CD4-positive, alpha-beta T cell treated with Interleukin-2 at 100 ng/mL for 4 hours (primary cell): ENCODE data around the gene CASS4.

Source experiments
- DNase-seq: peaks from one replicate; pipeline ENCODE4 v3.0.0-alpha.2; 2020; ENCODE audit warnings: low spot score

The CASS4 gene

DNA sequence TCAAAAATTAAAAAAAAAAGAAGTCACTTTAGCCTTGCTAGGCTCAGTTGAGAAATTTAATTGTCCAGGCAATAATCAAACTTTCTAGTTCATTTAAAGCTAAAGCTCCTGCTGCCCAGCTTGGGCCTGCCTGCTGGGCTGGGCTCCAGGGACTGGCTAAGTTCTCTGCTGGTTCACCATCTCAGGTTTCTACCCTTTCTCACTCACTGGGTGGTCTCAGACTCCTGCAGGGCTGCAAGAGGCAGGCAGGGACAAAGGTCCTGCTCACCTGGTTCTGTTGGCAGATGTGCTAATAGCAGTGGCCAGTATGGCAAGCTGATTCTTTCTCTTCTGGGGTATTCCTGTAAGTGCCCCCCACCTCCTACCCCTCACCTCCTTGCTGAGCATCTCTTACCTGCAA, 35.2 kb downstream of the CASS4 start:
- DNase-seq: no peak

DNA sequence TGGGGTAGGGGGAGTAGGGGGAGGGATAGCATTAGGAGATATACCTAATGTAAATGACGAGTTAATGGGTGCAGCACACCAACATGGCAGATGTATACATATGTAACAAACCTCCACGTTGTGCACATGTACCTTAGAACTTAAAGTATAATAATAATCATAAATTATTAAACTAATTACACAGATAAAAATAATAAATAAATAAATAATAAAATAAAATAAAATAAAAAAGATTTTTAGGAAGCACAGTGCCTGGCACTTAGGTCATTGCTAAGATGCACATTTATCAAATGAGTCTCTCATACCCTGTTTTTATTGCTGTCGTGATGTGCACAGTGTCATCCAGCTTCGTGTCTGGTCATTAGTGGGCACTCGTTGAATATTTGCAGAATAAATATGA, 37.4 kb downstream of the CASS4 start:
- DNase-seq: no peak

DNA sequence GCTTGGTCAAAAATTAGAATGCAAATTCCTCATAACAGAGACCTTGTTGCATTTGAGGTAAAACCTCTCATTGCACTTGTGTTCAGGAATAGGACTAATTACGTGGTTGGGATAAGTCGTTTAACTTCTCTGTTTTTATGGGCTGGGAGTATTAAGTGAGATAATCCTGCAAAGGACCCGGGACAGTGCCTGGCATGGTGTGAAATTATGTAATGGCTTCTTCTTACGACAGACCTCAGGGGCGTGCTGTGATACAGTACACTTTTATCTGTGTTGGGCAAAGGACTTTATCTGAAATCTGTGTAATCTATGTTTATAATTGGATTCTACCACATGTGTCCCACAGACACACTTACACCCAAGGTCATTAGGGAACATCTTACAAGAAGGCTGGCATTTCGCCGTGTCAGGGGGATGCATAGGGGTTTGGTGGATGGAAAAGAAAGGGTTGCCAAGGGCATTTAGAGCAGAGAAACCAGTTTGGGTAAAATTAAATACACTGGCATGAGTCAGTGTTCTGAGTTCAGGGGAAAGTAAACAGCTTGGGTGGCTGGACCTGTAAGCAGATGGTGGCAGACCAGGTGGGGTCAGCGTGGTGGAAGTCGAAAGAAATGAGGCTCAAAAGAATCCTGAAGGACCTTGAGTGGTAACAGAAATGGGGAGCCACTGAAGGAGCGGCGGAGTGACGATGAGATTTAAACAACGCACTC, 39.2 kb downstream of the CASS4 start:
- no peak for DNase-seq

DNA sequence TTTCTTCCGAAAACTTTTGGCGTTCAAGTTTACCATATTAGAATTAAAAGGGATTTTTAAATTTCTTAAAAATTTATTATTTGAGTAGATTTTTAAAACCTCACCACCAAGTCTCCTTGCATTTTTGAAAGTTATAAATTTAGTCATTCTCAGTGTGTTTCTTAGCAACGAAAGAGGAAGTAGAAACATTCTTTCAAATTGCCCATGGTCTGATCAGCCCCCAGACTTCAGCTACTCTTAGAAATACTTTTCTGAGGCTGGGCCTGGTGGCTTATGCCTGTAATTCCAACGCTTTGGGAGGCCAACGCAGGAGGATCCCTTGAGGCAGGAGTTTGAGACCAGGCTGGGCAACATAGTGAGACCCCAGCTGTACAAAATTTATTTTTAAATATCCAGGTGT, 41.3 kb downstream of the CASS4 start:
- DNase-seq: no peak

DNA sequence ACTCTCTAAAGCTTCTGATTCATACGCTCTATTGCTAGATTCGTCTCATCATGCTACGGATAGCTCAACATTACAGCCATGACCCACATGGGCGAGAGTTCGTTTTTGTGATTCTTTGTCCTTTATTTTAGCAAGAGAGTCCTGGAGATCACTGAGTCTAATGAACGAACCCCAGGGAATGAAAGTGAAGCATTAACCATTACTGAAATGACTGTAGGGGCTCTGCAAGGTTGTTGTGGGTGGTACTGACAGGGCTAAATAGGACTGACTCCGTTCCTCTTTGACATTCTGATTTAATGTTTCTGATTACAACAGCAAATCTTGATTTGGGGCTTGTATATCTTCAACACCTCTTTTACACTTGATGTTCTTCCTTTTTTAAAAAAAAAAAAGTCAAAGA, 42.7 kb downstream of the CASS4 start:
- no peak for DNase-seq

DNA sequence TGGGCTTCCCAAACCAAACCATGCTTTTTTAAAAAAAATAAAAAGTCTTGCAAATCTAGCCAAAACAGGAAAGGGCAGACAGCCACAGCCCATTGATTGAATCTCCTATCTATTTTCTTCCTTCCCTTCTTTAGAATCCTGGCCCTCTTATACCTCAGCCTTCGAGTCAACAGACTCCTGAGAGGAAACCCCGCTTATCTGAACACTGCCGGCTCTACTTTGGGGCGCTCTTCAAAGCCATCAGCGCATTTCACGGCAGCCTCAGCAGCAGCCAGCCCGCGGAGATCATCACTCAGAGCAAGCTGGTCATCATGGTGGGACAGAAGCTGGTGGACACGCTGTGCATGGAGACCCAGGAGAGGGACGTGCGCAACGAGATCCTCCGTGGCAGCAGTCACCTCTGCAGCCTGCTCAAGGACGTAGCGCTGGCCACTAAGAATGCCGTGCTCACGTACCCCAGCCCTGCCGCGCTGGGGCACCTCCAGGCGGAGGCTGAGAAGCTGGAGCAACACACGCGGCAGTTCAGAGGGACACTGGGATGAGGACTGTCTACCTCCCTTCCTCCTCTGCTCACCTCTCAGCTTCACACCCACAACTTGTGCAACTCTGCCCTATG, 46.3 kb downstream of the CASS4 start:
- no peak for DNase-seq

DNA sequence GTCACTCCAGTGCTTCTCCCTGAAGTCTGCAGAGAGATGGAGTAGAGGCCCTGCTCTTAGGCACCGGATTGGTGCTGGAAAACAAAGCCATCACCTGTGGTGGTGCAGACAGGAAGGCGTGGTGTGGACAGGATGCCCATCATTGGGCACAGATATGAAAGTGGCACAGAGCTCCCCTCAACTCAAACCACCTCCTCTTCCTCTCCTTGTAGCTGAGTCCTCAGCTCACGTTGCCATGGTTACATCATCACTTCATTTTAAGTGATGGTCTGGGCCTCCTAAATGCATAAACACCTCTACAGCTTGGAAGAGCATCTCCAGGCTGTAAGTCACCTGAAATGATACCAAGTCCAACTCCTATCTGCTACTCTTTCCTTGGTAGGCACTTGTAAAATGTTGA, 48.4 kb downstream of the CASS4 start:
- DNase-seq: peak; percentile 81

DNA sequence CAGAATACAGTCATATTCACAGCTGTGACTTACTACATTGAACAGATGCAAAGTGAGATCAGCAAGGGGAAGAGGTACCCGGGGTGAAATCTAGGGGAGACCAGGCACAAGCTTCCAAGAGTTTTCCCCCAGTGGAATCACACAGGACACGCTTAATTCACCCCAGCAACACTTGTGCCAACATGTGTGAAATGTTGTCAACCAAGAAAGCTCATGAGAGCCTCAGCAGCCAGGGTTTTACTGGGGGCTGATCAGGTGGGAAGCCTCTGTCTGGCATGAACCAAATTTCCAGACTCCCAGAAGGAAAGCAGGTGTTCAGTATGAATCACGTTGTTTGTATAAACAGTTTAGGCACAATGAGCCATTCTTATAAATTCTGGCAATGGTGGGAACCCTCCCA, 49.5 kb downstream of the CASS4 start:
- DNase-seq: no peak

DNA sequence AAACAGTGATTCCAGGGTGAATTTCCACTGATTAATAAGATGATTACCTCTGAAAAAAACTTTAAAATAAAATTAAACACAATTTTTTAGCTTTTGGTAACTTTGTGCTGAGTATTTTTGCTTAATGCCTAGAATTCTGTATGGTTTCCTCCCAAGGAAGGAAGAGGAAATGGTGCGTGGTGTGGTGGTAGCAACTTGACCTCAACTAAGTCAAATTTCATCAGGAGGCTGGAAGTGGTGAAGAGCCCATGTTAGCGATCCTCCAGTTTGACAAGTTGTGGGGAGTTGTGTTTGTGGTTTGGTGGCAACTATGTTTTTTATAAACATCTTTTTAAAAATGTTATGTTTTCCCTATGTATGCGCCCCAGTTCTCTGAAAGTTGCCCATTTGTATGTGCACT, 51.4 kb downstream of the CASS4 start:
- DNase-seq: peak; percentile 31

DNA sequence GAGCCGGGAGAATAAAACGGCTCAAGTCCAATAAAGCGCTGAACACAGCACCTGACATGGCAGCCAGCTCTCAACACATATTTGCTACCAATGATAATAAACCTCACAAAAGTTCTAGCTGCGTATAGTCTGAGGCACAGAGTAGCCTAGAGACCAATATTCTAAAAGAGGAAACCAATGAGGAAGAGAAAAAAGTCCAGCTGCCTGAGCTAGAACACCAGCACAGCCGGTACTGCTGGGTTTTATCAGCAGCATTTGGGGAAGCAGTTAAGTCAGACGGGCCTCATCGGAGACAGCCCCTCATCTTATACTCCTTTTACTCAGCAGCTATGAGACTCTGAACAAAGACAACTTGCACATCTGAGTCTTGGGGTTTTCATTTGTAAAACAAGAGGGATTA, 53.9 kb downstream of the CASS4 start:
- no peak for DNase-seq

DNA sequence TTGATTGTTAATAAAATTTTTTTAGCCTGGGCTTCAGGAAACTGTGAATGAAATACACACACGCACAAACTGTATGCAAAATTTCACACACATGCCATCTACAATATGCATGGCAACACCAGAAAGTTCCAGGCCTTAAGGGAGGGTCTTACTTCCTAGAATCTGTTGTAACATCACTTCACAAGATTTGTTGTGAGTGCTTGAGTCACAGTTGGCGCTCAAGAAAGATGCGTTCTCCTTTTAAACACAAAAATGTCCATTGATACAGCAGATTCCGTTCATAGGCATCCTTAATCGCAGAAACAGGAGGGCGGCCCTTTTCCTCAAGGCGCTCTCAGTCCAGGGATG, 55.9 kb downstream of the CASS4 start:
- DNase-seq: peak; percentile 46

DNA sequence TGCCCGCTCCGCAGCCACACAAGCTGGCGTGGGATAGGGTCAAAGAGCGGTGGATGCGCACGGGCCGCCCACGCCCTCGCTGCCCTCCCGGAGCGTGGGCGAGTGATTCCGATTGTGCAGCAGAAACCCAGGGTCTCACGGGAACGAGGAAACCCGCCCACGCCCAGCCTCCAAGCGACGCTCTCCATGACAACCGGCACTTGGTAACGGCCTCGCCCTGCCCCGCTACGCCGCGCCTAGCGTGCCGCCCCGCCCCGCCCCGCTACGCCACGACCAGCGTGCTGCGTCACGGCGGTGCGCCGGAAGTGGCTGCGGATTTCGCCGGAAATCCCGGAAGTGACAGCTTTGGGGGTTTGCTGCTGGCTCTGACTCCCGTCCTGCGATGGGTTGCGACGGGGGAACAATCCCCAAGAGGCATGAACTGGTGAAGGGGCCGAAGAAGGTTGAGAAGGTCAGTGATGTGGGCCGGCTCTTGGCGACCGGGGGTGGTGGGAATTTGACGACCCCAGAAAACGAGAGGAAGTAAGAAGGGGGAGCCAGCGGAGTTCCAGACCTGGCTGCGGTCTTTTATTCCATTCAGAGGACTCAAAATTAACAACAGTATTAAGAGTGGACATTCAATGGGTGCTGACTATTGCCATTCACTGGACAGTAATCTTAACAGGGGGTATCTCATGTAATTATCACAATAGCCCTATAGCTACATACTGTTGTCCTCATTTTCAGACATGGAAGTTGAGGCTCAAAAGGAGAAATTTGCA, 56.4 kb downstream of the CASS4 start, which contains the start of gene RTF2:
RTF2 (plus strand) TSS at position 312 of the 761 bp plus-strand sequence; CDS start at position 383, 71 bp downstream.
- DNase-seq: peak; percentile 95

DNA sequence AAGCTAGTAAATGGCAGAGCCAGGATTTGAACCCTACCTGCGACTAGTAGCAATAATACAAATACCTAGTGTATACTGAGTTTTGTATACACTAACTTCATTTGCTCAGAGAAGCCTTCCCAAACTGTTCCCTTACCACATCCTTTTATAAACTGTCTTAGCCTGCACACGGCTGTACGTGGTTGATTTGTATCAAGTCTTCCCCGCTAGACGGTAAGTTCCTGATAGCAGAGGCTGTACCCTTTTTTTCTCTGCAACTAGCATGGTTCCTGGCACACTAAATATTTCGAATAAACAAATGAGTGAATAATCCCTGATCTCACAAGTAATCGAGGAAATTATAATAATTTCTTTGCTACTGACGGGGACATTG, 57.0 kb downstream of the CASS4 start:
- DNase-seq: no peak

DNA sequence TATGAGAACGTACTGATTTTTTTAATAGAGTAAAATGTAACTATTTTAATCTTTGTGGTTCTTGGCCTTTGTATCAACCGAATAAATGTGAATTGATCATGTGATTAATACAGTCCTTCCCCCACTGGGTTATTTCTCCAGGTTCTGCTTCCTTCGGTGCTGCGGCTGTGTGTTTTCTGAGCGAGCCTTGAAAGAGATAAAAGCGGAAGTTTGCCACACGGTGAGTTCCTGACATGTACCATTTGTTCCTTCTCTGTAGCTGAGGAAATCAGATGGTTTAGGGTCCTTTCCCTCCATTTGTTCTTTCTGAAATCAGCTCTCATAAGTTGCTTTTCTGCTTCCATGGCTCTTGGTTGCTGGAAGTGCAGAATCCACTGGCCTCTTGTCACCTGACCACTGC, 71.9 kb downstream of the CASS4 start:
- no peak for DNase-seq

DNA sequence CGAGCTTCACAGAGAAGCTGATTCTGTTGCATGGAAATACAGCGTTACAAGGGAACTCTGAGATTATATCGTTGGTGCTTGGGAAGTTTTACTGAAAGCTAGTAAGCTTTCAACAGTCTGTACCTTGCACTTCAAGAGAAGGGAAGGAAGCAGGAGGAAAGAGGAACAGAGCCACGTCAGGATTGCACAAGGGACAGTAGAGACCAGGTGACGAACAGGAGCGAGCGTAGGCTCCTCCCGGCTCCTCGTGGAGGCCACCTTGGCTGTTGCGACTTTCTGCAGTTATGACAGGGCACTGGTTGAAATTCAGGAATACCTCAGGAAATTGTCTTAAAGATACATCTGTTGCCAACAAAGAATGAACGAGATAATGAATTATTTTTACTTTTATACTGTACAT, 75.2 kb downstream of the CASS4 start:
- no peak for DNase-seq

DNA sequence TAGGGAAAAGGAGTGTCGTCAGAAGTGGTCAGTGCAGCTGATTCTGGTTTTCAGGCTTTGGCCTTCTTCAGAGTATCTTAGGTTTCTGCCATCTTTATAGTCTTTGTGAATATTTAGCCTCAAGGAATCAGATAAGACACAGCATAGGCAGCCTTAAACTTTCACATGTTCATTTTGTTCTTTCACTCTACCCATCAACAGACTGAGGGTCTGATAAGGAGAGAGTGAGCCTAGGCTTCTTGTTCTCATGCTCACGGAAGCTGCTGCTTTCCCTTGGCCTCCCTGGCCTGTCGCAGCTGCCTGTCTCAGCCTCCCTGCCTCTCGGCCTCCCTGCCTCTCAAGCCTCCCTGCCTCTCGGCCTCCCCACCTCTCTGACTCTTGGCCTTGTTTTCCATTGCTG, 76.5 kb downstream of the CASS4 start:
- DNase-seq: no peak

DNA sequence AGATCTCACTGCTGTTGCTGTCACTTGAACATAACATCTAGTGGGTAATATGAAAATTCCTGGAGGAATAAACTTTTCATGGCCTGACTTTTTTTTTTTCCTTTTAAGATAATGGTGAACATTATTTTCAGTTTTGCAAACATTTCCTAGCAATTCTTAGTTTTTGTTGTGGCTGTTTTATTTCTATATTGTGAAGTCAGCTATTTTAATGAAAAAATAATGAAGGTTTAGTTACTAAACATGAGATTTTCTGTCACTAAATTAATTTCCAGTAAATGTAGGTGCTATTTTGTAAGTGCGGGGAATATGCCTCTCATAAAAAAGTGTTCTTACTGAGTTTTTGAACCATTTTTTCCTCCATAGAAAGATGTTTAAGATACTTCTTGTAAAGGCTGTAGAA, 89.1 kb downstream of the CASS4 start:
- DNase-seq: no peak

DNA sequence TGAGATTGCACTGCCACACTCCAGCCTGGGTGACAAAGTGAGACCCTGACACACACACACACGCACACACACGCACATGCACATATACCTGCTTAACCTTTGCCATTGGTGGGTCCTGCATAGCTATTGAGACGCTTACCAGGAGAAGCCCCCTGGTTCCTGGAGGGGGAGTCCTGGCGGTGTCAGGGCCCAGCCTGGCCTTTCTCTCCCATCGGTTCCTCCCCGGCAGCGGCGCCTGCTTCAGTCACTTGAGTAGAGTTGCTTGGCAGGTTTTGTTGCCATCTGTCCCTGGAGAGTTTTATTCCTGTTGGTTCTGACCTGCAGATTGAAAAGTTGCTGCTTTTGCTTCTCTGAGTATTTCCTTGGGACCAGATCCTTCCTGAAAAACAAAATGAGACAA, 91.9 kb downstream of the CASS4 start:
- DNase-seq: no peak

DNA sequence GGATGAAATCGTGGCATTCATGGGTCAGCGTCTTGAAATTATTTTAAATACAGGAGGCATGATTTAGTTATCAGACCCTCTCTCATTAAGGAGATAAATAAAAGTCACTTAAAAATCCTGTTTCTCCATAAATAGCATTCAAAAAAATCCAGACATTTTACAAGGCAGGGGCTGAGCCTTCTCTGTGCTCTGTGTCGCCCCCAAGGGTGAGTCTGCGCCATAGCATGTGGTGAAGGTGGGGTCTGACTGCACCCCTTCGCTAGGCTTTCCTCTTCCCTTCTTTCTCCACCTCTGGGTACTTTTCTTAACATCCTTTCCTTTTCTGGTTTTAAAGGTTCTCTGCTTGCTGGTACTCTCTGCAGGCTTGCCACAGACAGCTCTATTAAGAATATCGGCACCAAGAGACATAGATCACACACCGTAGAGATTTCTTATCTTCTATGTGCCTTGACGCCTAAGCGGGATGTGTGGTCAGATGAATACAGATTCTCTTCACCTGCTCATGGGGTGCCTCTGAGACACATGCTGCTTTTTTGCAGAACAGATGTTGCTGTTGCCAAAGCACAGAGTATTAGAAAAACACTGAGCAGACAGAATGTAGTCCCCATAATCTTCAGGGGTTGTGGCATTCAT, 92.4 kb downstream of the CASS4 start:
- DNase-seq: peak; percentile 7

DNA sequence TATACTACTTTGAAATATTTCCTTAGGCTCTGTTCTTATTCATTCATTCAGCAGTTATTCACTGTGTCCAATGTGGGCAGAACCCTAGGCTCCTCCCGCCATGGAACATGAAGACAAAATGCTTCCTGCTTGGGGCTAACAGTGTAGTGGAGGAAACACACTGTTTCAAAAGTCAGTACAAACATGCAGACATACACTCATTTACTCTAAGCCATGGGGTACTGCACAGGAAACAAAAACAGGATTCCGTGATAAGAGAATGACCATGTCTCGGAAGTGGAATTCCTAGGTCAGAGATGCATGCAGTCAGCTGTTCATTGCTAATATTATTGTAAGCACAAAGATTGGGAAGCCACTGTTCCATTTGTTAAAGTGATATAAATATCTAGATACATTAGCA, 94.0 kb downstream of the CASS4 start:
- DNase-seq: no peak
